Measurements from ENCODE around the gene OST4.
A peak's percentile ranks its signal among the peaks of the same experiment; 100 is the strongest.

Gene OST4

GRCh38 chr2:27050996-27051901, 20.2 kb downstream of the OST4 start, which contains the start of gene AGBL5:
AGBL5 (plus strand) TSS chr2:27051668; CDS start chr2:27052959, 1,291 bp downstream.
- DNase-seq, result peak; percentile 98

- peak; percentile 98 for DNase-seq
Measured at GRCh38 chr2:27050281-27050995, 21.0 kb downstream of the OST4 start.

GRCh38 chr2:27049422-27050280, 21.8 kb downstream of the OST4 start:
- DNase-seq, result no peak

- DNase-seq, result no peak
Measured at GRCh38 chr2:27042985-27043634, 28.3 kb downstream of the OST4 start.

- no peak for DNase-seq
Measured at GRCh38 chr2:27042159-27042661, 29.2 kb downstream of the OST4 start.

- no peak for DNase-seq
Measured at GRCh38 chr2:27041752-27042151, 29.7 kb downstream of the OST4 start.

- no peak for DNase-seq
Measured at GRCh38 chr2:27040282-27040681, 31.2 kb downstream of the OST4 start.

- no peak for DNase-seq
Measured at GRCh38 chr2:27039871-27040270, 31.6 kb downstream of the OST4 start.

- no peak for DNase-seq
Measured at GRCh38 chr2:27039426-27039825, 32.0 kb downstream of the OST4 start.

GRCh38 chr2:27038631-27039339, 32.7 kb downstream of the OST4 start:
- DNase-seq, result no peak

GRCh38 chr2:27038012-27038411, 33.4 kb downstream of the OST4 start:
- DNase-seq, result no peak

- DNase-seq, result no peak
Measured at GRCh38 chr2:27033253-27033852, 38.1 kb downstream of the OST4 start.

GRCh38 chr2:27032495-27033252, 38.8 kb downstream of the OST4 start, which contains the start of gene TMEM214:
TMEM214 (plus strand) TSS chr2:27032965; CDS start chr2:27033016, 51 bp downstream.
- DNase-seq, result peak; percentile 87

- DNase-seq, result no peak
Measured at GRCh38 chr2:27029051-27029450, 42.4 kb downstream of the OST4 start.

GRCh38 chr2:27027211-27027651, 44.2 kb downstream of the OST4 start:
- DNase-seq, result no peak

GRCh38 chr2:27025861-27026851, 45.3 kb downstream of the OST4 start:
- no peak for DNase-seq

- DNase-seq, result no peak
Measured at GRCh38 chr2:27025281-27025800, 46.1 kb downstream of the OST4 start.

- no peak for DNase-seq
Measured at GRCh38 chr2:27024812-27025211, 46.6 kb downstream of the OST4 start.

GRCh38 chr2:27024188-27024587, 47.3 kb downstream of the OST4 start:
- DNase-seq, result no peak

All from NCI-H2171 treated with DMSO at 0.1 percent for 48 hours (cell line).